Measurements from ENCODE around the gene FFAR3.

Gene FFAR3, protein sequence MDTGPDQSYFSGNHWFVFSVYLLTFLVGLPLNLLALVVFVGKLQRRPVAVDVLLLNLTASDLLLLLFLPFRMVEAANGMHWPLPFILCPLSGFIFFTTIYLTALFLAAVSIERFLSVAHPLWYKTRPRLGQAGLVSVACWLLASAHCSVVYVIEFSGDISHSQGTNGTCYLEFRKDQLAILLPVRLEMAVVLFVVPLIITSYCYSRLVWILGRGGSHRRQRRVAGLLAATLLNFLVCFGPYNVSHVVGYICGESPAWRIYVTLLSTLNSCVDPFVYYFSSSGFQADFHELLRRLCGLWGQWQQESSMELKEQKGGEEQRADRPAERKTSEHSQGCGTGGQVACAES

GRCh38 chr19:35357867-35358573, at the start of gene FFAR3:
Gene FFAR3, plus strand, starts transcription at chr19:35358460. Its CDS starts 431 bp downstream, at chr19:35358891.
- no peak for DNase-seq

DNA sequence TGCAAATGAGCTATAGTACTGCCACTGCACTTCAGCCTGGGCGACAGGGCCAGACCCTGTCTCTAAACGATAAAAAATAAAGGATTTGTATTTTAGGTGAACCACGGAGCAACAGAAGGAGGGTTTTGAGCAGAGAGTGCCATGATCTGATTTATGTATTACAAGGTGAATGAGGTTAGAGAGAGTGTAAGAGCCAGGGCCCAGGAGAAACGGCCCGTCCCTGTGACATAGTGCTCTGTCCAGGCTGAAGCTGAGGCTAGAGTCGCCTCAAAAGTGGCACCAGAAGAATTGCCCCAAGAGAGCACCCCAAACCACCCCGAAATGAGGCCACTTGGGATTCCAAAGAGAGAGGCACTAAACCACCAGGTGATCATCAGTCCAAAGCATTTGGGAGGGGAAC, 49.4 kb upstream of the FFAR3 start:
- DNase-seq: no peak

DNA sequence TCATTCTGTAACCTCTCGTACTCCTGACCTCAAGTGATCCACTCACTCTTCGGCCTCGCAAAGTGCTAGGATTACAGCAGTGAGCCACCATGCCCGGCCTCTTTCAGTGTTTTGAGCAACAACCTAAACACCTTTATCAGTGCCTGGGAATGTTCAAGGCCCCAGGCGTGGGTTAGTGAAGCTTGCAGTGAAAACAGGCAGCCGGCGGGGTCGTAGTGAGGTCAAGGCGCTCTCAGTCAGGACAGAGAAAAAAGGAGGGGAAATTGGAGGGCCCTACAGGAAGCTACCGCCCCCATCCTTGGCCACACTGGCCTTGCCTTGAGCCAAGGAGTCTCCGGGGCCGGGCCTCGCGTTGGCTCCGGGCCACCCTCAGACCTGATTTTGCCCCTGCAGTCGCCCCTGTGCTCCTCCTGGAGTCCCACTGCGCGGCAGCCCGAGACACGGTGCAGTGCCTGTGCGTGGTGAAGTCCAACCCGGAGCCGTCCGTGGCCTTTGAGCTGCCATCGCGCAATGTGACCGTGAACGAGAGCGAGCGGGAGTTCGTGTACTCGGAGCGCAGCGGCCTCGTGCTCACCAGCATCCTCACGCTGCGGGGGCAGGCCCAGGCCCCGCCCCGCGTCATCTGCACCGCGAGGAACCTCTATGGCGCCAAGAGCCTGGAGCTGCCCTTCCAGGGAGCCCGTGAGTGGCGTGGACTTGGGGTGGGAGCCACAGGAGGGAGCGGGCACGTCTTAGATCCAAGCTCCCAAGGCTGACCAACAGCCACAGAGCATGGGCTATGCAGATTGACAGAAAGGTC, 48.6 kb upstream of the FFAR3 start:
- no peak for DNase-seq

DNA sequence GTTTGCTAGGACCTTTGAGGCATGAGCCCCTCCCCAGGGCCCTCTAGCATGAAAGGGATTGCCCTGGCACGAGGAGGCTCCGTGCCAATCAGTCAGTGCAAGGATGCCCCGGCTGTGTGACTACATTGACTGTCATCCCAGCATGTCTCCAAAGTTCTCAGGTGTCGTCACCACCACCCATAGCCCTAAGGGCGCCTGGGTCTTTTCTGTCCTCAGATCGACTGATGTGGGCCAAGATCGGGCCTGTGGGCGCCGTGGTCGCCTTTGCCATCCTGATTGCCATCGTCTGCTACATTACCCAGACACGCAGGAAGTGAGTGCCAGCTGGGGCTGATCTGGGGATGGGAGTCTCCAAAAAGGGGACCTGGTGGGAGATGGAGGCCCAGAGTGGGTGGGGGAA, 47.9 kb upstream of the FFAR3 start:
- no peak for DNase-seq

DNA sequence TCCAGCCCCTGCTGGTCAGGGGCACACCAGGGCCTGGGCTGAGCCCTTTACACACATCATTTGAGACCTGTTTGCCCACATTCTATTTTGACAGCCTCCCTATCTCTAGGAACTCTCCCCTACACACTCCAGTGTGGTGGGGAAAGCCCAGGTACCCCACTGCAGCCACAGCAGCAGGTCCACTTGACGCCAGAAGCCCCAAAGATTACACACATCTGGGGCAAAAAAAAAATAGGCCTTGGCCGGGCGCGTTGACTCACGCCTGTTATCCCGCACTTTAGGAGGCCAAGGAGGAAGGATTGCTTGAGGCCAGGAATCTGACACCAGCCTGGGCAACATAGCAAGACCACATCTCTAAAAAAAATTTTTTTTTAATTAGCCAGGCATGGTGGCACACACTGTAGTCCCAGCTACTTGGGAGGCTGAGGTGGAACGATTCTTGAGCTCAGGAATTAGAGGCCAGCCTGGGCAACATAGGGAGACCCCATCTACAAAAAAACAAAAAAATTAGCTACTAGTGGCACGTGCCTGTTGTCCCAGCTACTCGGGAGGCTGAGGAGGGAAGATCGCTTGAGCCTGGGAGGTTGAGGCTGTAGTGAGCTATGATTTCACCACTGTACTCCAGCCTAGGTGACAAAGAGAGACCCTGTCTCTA, 47.3 kb upstream of the FFAR3 start:
- no peak for DNase-seq

- DNase-seq: no peak
These were observed 46.2 kb upstream of the FFAR3 start for GRCh38 chr19:35311901-35312665.

- DNase-seq: no peak
These were observed 44.7 kb upstream of the FFAR3 start for GRCh38 chr19:35313587-35313986.

DNA sequence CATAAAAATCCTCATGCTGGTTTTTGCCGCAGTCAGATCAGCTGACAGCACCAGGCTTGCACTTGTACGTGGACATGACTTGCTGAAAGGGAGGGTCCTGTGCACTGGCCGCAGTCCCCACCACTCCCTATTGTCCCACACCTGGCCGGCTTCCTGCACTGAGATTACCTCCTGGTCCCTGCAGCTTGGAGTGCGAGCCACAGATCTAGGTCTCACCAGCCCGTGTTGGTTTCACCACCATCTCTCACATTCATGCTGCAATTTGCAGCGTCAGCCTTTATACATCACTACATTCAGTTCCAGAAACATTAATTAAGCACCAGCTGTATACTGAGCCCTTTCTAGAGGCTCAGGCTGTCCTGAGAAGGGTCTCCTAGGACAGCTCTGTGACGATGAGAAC, 44.2 kb upstream of the FFAR3 start:
- DNase-seq: no peak

- DNase-seq: no peak
These were observed 43.3 kb upstream of the FFAR3 start for GRCh38 chr19:35314858-35315470.

DNA sequence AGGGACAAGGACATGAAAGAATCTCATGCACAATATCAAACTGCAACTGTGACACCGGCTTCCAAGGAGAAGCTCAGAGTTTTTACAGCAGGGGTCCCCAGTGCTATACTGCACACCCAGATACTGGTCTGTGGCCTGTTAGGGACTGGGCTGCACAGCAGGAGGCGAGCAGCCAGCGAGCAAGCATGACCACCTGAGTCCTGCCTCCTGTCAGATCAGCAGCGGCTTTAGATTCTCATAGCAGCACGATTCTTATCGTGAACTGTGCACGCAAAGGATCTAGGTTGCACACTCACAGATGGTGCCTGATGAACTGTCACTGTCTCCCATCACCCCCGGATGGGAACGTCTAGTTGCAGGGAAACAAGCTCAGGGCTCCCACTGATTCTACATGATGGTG, 42.4 kb upstream of the FFAR3 start:
- DNase-seq: no peak

DNA sequence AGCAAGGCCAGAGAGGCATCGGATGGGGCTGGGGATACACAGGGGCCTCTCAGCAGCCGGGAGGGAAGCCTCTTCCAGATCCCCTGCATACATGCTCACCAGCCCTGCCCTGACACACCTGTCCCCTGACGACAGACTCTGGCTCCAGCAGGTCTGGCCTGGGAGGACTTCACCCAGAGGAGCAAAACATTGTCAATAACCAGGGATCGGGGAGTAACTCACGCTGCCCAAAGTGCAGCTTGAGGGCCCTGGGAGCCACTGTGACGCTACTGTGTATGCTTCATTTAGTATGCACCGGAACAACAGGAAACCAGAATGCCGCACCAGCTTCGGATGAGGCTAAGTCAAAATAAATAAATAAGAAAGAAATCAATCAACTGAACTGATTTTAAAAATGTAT, 41.7 kb upstream of the FFAR3 start:
- DNase-seq: no peak

DNA sequence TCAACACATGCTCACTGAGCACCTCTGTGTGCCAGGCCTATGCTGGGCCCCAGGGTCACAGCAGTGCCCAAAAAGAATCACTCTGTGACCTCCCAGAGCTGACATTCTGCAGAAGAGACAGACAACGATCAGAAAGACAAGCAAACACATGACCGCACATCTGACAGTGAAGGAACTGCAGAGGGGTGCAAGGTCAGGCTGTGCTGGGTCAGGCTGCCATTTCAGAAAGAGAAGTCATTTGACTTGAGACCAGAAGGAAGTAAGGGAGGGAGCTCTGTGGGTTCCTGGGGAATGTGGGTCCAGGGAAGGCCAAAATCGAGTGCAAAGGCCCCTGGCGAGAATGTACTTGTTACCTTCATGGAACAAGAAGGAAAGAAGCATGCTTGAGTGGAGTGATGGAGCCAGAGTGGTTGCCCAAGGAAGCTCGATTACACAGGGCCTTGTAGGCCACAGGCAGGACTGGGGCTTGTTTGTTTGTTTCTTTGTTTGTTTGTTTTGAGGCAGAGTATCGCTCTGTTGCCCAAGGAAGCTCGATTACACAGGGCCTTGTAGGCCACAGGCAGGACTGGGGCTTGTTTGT, 40.7 kb upstream of the FFAR3 start:
- DNase-seq: no peak

DNA sequence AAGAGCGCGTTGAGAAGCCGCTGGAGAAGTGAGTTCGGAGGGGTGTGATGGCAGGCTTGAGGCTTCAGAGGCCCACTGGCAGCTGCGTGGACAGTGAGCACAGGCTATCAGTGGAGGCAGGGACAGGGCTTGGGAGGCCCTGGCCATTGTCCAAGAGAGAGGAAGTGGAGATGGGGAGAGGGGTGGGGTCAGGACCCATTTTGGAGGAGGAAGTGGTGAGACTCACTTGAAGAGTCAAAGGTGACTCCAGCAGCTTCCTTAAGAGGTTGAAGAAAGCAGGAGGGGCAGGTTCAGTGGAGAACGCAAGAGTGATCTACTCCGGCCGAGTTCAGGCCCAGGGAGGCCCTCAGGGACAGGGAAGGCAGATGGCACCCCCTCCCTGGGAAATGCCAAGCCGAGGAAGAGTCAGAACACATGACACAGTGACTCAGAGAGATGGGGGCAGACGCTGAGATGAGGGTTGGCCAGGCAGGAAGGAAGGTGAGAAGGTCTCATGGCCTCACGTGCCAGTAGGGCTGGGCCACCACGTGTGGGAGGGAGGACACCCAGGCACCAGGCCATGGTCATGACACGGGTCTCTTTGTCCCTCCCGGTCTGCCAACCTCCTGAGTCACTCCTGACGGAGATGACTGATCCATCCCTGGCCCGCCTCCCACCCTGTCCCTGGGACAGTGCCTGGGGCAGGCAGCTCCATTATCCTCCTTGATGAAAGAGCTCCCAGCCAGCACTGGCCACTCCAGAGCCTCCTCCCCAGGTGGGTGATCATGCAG, 39.4 kb upstream of the FFAR3 start:
- DNase-seq: no peak

GRCh38 chr19:35320065-35320713, 38.1 kb upstream of the FFAR3 start:
- no peak for DNase-seq

- DNase-seq: no peak
These were observed 37.0 kb upstream of the FFAR3 start for GRCh38 chr19:35321291-35321690.

DNA sequence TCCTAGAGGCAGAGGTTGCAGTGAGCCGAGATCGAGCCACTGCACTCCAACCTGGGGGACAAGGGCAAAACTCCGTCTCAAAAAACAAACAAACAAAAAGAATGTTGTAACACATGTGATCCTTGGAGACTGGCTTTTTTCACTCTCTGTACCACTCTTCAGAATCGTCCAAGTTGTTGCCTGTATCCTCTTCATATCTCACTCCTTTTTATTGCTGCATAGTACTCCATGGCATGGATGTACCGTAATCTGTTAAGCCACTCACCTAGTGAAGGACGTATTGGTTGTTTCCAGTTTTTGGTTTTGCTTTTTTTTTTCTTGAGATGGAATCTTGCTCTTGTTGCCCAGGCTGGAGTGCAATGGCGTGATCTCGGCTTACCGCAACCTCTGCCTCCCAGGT, 36.2 kb upstream of the FFAR3 start:
- no peak for DNase-seq

DNA sequence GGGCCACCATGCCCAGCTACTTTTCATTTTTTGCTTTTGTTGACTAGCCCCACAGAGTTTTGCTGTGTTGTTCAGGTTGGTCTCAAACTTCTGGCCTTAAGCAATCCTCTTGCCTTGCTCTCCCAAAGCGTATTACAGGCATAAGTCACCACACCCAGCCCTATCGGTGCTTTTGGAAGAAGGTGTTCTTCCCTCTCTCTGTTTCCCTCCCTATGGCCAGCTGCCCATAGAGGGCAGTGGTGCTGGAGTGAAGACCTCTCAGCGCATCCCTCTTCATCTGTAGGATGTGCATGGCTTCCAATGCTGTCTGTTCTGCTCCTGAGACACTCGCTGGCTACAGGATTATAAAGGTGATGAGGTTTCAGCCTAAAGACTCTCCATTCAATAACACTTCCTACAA, 30.6 kb upstream of the FFAR3 start:
- no peak for DNase-seq

- no peak for DNase-seq
These were observed 29.4 kb upstream of the FFAR3 start, which contains the start of gene CD22 for GRCh38 chr19:35328851-35329285. Gene CD22, plus strand, starts transcription at chr19:35329187. Its CDS starts 2,854 bp downstream, at chr19:35332041.

DNA sequence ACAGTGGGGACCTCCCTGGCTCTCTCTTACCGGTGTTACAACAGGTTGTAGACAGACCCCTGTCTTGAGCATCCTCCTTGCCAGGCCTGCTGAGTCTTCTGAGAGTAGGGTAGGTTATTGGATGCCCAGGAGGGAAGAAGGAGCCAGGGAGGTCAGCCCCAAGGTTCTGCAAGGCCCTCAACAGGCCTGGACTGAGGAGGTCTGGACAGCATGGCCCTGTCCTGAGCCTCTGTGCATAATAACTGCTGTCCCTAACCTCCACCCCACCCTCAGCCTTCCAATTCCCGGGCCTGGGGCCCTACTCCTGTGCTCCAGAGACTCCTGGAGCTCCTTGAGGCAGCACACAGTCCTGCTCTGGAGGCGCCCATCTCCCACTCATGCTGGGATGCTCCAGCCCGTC, 28.9 kb upstream of the FFAR3 start:
- no peak for DNase-seq

DNA sequence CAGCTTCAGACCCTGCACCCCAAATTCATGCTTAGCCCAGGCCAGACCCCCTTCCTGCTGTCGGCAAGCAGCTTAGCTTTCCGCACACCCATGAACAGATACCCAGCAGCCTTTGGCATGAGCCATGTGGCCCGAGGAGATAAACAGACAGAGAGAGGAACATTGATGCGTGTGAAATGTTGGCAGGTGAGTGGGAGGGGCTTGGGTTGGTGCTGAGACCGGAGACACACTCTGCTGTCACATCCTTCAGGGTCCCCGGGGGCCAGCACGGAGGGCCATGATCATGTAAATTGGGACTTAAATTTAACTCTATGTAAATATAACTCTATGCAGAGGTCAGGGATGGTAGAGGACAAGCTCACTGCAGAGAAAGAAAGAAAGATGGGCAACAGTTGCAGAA, 27.8 kb upstream of the FFAR3 start:
- DNase-seq: no peak

Measured in activated T-cell treated with anti-CD3 and anti-CD28 coated beads for 4 hours (primary cell).